Caki2 (cell line): ENCODE results near the gene MBOAT1. TPM values are rescaled to one million over a fixed set of nuclear protein-coding genes. Genes with fewer than 3 reads are reported as not detected.
"Not testable (repeated sequence)": the region's sequence is repeated elsewhere in the genome, so short reads cannot be mapped to it uniquely, and the experiment has no call there.

Source experiments
- DNase-seq: peaks from one replicate; pipeline ENCODE4 v3.0.0-alpha.2; 2015; ENCODE audit warnings: low read depth
- in situ Hi-C: cut with HindIII; loops from 2 replicates; pipeline ENCODE4 v1.10.0; 2016; ENCODE audit warnings: low sequenced_read_pairs, low pct_unique_long_range_greater_than_20kb, mixed read lengths
- total RNA-seq: library from RNA; depleted of rRNA; stranded (reverse); fragments of >200 nt; shearing (Covaris generic); gene quantifications from 2 replicates; pipeline ENCODE4 v1.2.3, GENCODE V29; 2014; ENCODE audit warnings: low replicate concordance

Gene MBOAT1
- total RNA-seq, 1 experiment from 2014 or later = 13.3 TPM

GRCh38 chr6:20182069-20182468 is 30.2 kb downstream of the MBOAT1 start:
- DNase-seq = no peak
- in situ Hi-C loops = no loop called here

GRCh38 chr6:20180935-20181334 is 31.3 kb downstream of the MBOAT1 start:
- no peak for DNase-seq

GRCh38 chr6:20179287-20180045 is 32.8 kb downstream of the MBOAT1 start:
- in situ Hi-C loops, DNase-seq: not testable (repeated sequence)

More at GRCh38 chr6:20180935-20181334, 31.3 kb downstream of the MBOAT1 start:
- in situ Hi-C loops = no loop called here

- DNase-seq = no peak
- in situ Hi-C loops = no loop called here
Observed at GRCh38 chr6:20178327-20178726, 33.9 kb downstream of the MBOAT1 start.

- no peak for DNase-seq
- in situ Hi-C loops = no loop called here
Observed at GRCh38 chr6:20175810-20176410, 36.4 kb downstream of the MBOAT1 start.

GRCh38 chr6:20173833-20174792 is 38.2 kb downstream of the MBOAT1 start:
- no peak for DNase-seq
- in situ Hi-C loops = no loop called here

GRCh38 chr6:20172842-20173456 is 39.3 kb downstream of the MBOAT1 start:
- in situ Hi-C loops = no loop called here

GRCh38 chr6:20170455-20171148 is 41.7 kb downstream of the MBOAT1 start:
- in situ Hi-C loops = no loop called here
- DNase-seq = no peak

More at GRCh38 chr6:20172842-20173456, 39.3 kb downstream of the MBOAT1 start:
- DNase-seq = no peak

- in situ Hi-C loops = no loop called here
- no peak for DNase-seq
Observed at GRCh38 chr6:20169786-20170185, 42.5 kb downstream of the MBOAT1 start.

- DNase-seq = no peak
- in situ Hi-C loops = no loop called here
Observed at GRCh38 chr6:20169119-20169557, 43.1 kb downstream of the MBOAT1 start.

- DNase-seq = no peak
- in situ Hi-C loops = no loop called here
Observed at GRCh38 chr6:20168690-20169089, 43.6 kb downstream of the MBOAT1 start.

GRCh38 chr6:20167601-20168000 is 44.7 kb downstream of the MBOAT1 start:
- in situ Hi-C loops = no loop called here
- no peak for DNase-seq

- in situ Hi-C loops = no loop called here
- DNase-seq = no peak
Observed at GRCh38 chr6:20166210-20166609, 46.1 kb downstream of the MBOAT1 start.

- in situ Hi-C loops = no loop called here
- no peak for DNase-seq
Observed at GRCh38 chr6:20162515-20162914, 49.8 kb downstream of the MBOAT1 start.

- DNase-seq = no peak
- in situ Hi-C loops = no loop called here
Observed at GRCh38 chr6:20160541-20161283, 51.6 kb downstream of the MBOAT1 start.

GRCh38 chr6:20159781-20160540 is 52.3 kb downstream of the MBOAT1 start:
- no peak for DNase-seq
- in situ Hi-C loops = no loop called here
